OCI-LY7 (cell line): Measurements from ENCODE around the gene KMO.

Experiments
- EZH2phosphoT487 ChIP-seq: fragments of 200-600 bp; sonication (generic); IDR thresholded peaks from 2 replicates; pipeline ENCODE4 v1.6.1; 2018; ENCODE audit warnings: low read depth, borderline replicate concordance, mild to moderate bottlenecking, mixed run types, antibody characterized with exemption, low read length, moderate library complexity, mixed read lengths
- TF ChIP-seq, protein P1 (sequence below): fragments of 200-600 bp; sonication (generic); conservative IDR thresholded peaks from 2 replicates; pipeline ENCODE4 v1.5.1; 2014; ENCODE audit warnings: mild to moderate bottlenecking, antibody characterized with exemption, low read length, moderate library complexity, mixed read lengths

DNA sequence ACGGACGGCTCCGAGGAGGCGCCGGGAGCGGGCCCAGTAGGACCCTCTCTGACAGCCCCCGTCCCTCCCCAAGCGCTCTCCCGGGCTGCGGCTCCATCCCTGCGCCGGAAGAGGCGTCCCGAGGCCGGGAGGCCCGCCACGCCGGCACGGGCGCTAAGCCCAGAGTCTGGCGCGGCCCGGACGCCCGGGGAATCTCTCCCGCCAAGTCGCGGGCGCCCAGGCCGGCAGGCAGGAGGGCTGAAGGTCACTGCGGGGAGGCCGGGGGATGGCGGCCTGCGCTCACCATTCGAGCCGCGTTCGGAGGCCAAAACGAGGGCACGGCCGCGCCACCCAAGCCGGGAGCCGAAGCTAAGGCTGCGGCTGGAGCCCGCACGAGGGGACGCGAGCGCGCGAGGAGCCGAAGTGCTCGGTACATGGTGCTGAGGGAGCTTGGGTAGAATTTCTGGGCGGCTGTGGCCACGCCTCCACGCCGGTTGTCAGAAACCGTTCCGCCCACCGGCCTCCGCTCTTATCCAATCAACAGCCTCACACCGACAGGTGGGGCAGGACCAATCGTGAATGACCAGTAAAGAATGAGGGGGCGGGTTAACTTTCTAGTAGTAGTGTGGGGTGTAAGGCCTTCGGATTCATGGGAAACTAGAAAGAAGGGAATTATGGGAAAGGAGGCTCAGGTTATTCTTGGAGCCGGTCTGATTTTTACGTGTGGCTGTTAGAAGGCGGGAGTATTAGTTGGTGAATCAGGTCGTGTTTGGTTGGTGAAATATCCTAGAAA, 12.7 kb upstream of the KMO start, which contains the start of gene FH:
- TF ChIP-seq, protein P1, sequence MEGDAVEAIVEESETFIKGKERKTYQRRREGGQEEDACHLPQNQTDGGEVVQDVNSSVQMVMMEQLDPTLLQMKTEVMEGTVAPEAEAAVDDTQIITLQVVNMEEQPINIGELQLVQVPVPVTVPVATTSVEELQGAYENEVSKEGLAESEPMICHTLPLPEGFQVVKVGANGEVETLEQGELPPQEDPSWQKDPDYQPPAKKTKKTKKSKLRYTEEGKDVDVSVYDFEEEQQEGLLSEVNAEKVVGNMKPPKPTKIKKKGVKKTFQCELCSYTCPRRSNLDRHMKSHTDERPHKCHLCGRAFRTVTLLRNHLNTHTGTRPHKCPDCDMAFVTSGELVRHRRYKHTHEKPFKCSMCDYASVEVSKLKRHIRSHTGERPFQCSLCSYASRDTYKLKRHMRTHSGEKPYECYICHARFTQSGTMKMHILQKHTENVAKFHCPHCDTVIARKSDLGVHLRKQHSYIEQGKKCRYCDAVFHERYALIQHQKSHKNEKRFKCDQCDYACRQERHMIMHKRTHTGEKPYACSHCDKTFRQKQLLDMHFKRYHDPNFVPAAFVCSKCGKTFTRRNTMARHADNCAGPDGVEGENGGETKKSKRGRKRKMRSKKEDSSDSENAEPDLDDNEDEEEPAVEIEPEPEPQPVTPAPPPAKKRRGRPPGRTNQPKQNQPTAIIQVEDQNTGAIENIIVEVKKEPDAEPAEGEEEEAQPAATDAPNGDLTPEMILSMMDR: no peak
- no peak for TF ChIP-seq EZH2phosphoT487
